PC-9 (cell line): ENCODE data around the gene STK40. TPM values are rescaled to one million over a fixed set of nuclear protein-coding genes. Genes with fewer than 3 reads are reported as not detected.

Experiments used
- BruUV-seq: library from RNA; stranded (reverse); fragments of 400-500 nt; replicated peaks from 2 replicates; lab custom pipeline; 2021; lab: Mats Ljungman, UMichigan
- CTCF ChIA-PET: fragments of 300-600 bp; sonication (Branson Sonifier 250); formaldehyde crosslinking; loops from one replicate; lab custom pipeline; 2022; ENCODE audit warnings: antibody characterized with exemption; lab: Charles Lee
- POLR2A ChIA-PET: fragments of 300-600 bp; sonication (Branson Sonifier 250); formaldehyde crosslinking; loops from one replicate; lab custom pipeline; 2022; ENCODE audit warnings: antibody characterized with exemption; ENCODE audit not compliant: unreplicated experiment; lab: Charles Lee
- DNase-seq, 2 experiments: peaks; one replicate each; pipeline versions ENCODE4 v3.0.0 to v3.0.0-alpha.2; 2015 to 2022; ENCODE audit warnings: mixed read lengths in 1 of 2
- H2AFZ ChIP-seq: fragments of 200-600 bp; sonication (generic); 2 replicates; pipeline ENCODE4 v1.8.1; 2017; ENCODE audit warnings: antibody characterized with exemption
- H3F3A ChIP-seq: fragments of 200-600 bp; sonication (generic); 2 replicates; pipeline ENCODE4 v1.8.1; 2017; ENCODE audit warnings: antibody characterized with exemption, mild to moderate bottlenecking, low read depth; ENCODE audit not compliant: insufficient read depth
- H3K27ac ChIP-seq: fragments of 200-600 bp; sonication (generic); 2 replicates; pipeline ENCODE4 v1.6.1; 2016; ENCODE audit warnings: mixed run types
- H3K27me3 ChIP-seq: fragments of 200-600 bp; sonication (generic); 2 replicates; pipeline ENCODE4 v1.6.1; 2016; ENCODE audit warnings: low read depth, mixed run types; ENCODE audit not compliant: insufficient read depth
- H3K36me3 ChIP-seq: fragments of 200-600 bp; sonication (generic); 2 replicates; pipeline ENCODE4 v1.6.1; 2016; ENCODE audit warnings: low read depth, mixed run types
- H3K4me1 ChIP-seq: fragments of 200-600 bp; sonication (generic); replicated peaks from 2 replicates; pipeline ENCODE4 v1.6.1; 2016; ENCODE audit warnings: mixed run types; ENCODE audit not compliant: insufficient read depth
- H3K4me2 ChIP-seq: fragments of 200-600 bp; sonication (generic); 2 replicates; pipeline ENCODE4 v1.6.1; 2017; ENCODE audit warnings: mixed run types
- H3K4me3 ChIP-seq: fragments of 200-600 bp; sonication (generic); 2 replicates; pipeline ENCODE4 v1.6.1; 2016; ENCODE audit warnings: mixed run types
- H3K79me2 ChIP-seq: fragments of 200-600 bp; sonication (generic); 2 replicates; pipeline ENCODE4 v1.6.1; 2017; ENCODE audit warnings: low read depth, mixed run types
- H3K9me2 ChIP-seq: fragments of 200-600 bp; sonication (generic); 2 replicates; pipeline ENCODE4 v1.8.1; 2017; ENCODE audit warnings: mild to moderate bottlenecking; ENCODE audit not compliant: insufficient read depth
- H3K9me3 ChIP-seq: fragments of 200-600 bp; sonication (generic); 2 replicates; pipeline ENCODE4 v1.8.1; 2016; ENCODE audit warnings: low read depth; ENCODE audit not compliant: insufficient read depth
- H4K20me1 ChIP-seq: fragments of 200-600 bp; sonication (generic); 2 replicates; pipeline ENCODE4 v1.8.1; 2017; ENCODE audit not compliant: insufficient read depth
- EZH2 ChIP-seq: fragments of 200-600 bp; sonication (generic); IDR thresholded peaks from 2 replicates; pipeline ENCODE4 v1.8.0; 2017; ENCODE audit warnings: antibody characterized with exemption, low read depth
- intact Hi-C: fragments of 100-400 bp; cut with micrococcal nuclease; formaldehyde crosslinking; loops from one replicate; pipeline ENCODE4 v1.10.0; 2022; ENCODE audit not compliant: unreplicated experiment
- total RNA-seq: library from RNA; stranded (reverse); gene quantifications from 2 replicates; pipeline ENCODE4 v1.2.3, GENCODE V29; 2021
- TF ChIP-seq, protein P1 (sequence below): fragments of 200-600 bp; sonication (generic); conservative IDR thresholded peaks from 2 replicates; pipeline ENCODE4 v1.6.1; 2017; ENCODE audit warnings: mixed run types, antibody characterized with exemption, mild to moderate bottlenecking, moderate library complexity

The STK40 gene
- total RNA-seq, 1 experiment from 2014 or later = 59.2 TPM

DNA sequence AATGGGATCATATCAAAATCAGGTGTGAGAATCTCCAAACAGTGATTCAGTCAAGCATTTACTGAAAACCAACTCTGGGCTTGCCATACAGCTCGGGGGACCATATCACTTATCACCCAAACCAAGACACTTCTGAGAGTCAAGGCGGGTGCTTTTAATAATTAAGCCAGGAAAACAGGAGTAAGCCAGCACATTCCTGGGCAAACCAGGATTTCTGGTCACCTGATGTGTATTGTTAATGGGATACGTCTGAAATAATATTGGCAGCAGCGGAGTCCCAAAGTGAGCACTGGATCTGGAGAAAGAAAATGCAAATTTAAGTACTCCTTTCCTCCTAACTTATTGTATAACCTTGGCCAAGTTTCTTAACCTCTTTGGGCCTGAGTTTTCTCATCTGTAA is 46.9 kb upstream of the STK40 start:
- no peaks in the 10 kb centered on the region for H4K20me1 ChIP-seq
- H3K4me2 ChIP-seq = no peak overlapping the region
- no peaks in the 10 kb centered on the region; the same call in 1 of the 2 replicates for H3K36me3 ChIP-seq
- H3K79me2 ChIP-seq = no peaks in the 10 kb centered on the region
- intact Hi-C loops = no loop called here
- TF ChIP-seq, protein P1, sequence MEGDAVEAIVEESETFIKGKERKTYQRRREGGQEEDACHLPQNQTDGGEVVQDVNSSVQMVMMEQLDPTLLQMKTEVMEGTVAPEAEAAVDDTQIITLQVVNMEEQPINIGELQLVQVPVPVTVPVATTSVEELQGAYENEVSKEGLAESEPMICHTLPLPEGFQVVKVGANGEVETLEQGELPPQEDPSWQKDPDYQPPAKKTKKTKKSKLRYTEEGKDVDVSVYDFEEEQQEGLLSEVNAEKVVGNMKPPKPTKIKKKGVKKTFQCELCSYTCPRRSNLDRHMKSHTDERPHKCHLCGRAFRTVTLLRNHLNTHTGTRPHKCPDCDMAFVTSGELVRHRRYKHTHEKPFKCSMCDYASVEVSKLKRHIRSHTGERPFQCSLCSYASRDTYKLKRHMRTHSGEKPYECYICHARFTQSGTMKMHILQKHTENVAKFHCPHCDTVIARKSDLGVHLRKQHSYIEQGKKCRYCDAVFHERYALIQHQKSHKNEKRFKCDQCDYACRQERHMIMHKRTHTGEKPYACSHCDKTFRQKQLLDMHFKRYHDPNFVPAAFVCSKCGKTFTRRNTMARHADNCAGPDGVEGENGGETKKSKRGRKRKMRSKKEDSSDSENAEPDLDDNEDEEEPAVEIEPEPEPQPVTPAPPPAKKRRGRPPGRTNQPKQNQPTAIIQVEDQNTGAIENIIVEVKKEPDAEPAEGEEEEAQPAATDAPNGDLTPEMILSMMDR = no peak
- TF ChIP-seq EZH2 = no peak
- peaks cover 29% of the 10 kb centered on the region for H3K4me1 ChIP-seq
- H3K9me3 ChIP-seq = no peaks in the 10 kb centered on the region
- no peaks in the 10 kb centered on the region for H3K27me3 ChIP-seq
- H3K4me3 ChIP-seq = no peak overlapping the region
- peaks cover 25% of the 10 kb centered on the region for H3F3A ChIP-seq
- BruUV-seq = no TSS peak
- ChIA-PET CTCF (no interaction called here), POLR2A (no interaction called here)
- no peak overlapping the region for H3K27ac ChIP-seq
- H3K9me2 ChIP-seq = no peaks in the 10 kb centered on the region
- H2AFZ ChIP-seq = no peak overlapping the region
- no peak for DNase-seq

DNA sequence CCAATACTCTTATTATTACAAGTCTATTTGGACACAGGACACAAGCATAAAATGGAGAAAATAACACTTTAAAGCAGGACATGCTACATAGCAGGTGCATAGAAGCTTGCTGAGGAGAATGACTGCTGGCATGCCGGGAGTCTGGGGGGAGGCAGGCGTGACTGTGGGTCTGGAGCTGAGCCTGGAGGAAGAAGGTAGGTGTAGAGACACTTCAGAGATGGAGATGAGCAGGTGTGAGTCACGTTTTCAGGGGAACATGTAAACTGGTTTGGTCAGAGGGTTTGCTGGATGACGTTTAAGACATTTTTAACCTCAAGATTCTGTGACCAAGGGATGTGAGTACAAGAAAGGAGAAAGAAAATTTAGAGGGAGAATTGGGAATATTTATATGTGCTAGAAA is 40.1 kb upstream of the STK40 start:
- intact Hi-C loops = no loop called here
- H3K4me3 ChIP-seq = no peak overlapping the region
- peak overlapping the region; percentile 11; the same call in 1 of the 2 replicates for H3K4me2 ChIP-seq
- CTCF ChIA-PET = interaction anchor here (0.6 kb wide), 2 partner anchors 325 to 357 kb away, joined by 12 to 14 read pairs; no protein-coding TSS in a partner anchor
- H3K9me3 ChIP-seq = no peaks in the 10 kb centered on the region
- TF ChIP-seq, protein P1 = no peak
- no peak for TF ChIP-seq EZH2
- H3K27ac ChIP-seq = no peak overlapping the region
- no peaks in the 10 kb centered on the region for H3K9me2 ChIP-seq
- no peaks in the 10 kb centered on the region for H3K27me3 ChIP-seq
- peaks cover 19% of the 10 kb centered on the region for H3F3A ChIP-seq
- POLR2A ChIA-PET = no interaction called here
- BruUV-seq = no TSS peak
- no peaks in the 10 kb centered on the region for H3K36me3 ChIP-seq
- peak; percentile 23 to 53 for DNase-seq
- H2AFZ ChIP-seq = no peak overlapping the region
- H3K79me2 ChIP-seq = no peaks in the 10 kb centered on the region
- peaks cover 10% of the 10 kb centered on the region for H3K4me1 ChIP-seq
- H4K20me1 ChIP-seq = no peaks in the 10 kb centered on the region

DNA sequence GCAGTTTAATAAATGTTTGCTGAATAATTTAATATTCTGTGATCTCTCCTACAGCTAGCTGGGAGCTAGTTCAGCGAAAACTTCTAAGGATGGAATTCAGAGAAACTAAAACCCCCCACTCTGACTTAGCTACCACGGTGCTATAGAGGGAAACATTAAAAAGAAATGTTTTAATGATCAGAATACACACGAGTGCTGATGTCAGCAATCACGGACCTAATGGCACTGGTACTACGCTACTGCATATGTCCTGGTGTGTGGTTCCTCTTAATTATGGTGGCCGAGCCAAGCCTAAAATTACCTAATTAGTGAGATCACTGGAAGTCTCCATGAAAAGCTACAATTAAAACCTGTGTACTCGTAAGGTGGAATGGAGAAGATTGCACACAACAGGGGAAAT is 35.9 kb upstream of the STK40 start:
- Histone ChIP-seq H3K4me3 (no peak overlapping the region), H3F3A (peaks cover 21% of the 10 kb centered on the region), H2AFZ (no peak overlapping the region), H3K27me3 (no peaks in the 10 kb centered on the region), H3K4me1 (peaks cover 24% of the 10 kb centered on the region), H3K4me2 (no peak overlapping the region), H3K9me2 (no peaks in the 10 kb centered on the region), H3K27ac (no peak overlapping the region), H3K9me3 (no peaks in the 10 kb centered on the region), H3K79me2 (no peaks in the 10 kb centered on the region), H4K20me1 (no peaks in the 10 kb centered on the region), H3K36me3 (no peaks in the 10 kb centered on the region)
- intact Hi-C loops = loop anchor here (1.0 to 2.0 kb wide), 3 partner anchors 52 to 121 kb away; no protein-coding TSS in a partner anchor
- BruUV-seq = no TSS peak
- DNase-seq = no peak
- ChIA-PET POLR2A (interaction anchor here (0.7 kb wide), 1 partner anchor 223 kb away, joined by 4 read pairs; no protein-coding TSS in a partner anchor), CTCF (interaction anchor here (0.6 to 1.6 kb wide), 4 partner anchors 23 to 185 kb away, joined by 3 read pairs; no protein-coding TSS in a partner anchor)
- TF ChIP-seq, protein P1 = no peak
- no peak for TF ChIP-seq EZH2
